Right atrium auricular region (tissue), 2 donors: ENCODE data around the gene SLC16A3. TPM values are rescaled to one million over a fixed set of nuclear protein-coding genes. Genes with fewer than 3 reads are reported as not detected.

Experiments
- DNase-seq: peaks from one replicate; pipeline ENCODE4 v3.0.0-alpha.2; 2019; ENCODE audit warnings: low spot score
- H3K27ac ChIP-seq, 2 donors: fragments of 200-600 bp; sonication (generic); 1 replicate in 1 of 2; 2 replicates in 1 of 2; pipeline ENCODE4 v1.5.1; 2016 to 2019
- H3K27me3 ChIP-seq, 2 donors: fragments of 200-600 bp; sonication (generic); one replicate each; pipeline versions ENCODE4 v1.5.1 to v1.6.0; 2017 to 2019
- H3K36me3 ChIP-seq: fragments of 200-600 bp; sonication (generic); one replicate; pipeline ENCODE4 v1.5.1; 2016
- H3K4me1 ChIP-seq, 2 donors: fragments of 200-600 bp; sonication (generic); one replicate each; pipeline versions ENCODE4 v1.5.1 to v1.6.0; 2017 to 2019
- H3K4me3 ChIP-seq, 2 donors: fragments of 200-600 bp; sonication (generic); 1 replicate in 1 of 2; 2 replicates in 1 of 2; pipeline ENCODE4 v1.5.1; 2017 to 2019; ENCODE audit warnings: mild to moderate bottlenecking in 1 of 2, moderate library complexity in 1 of 2
- H3K9me3 ChIP-seq, 2 donors: fragments of 200-600 bp; sonication (generic); one replicate each; pipeline ENCODE4 v1.5.1; 2019
- total RNA-seq, 2 donors: library from RNA; depleted of rRNA; stranded (reverse); fragments of >200 nt; gene quantifications; one replicate each; pipeline ENCODE4 v1.1.0, GENCODE V29; 2016
- TF ChIP-seq, protein P1 (sequence below), 2 donors: fragments of 200-600 bp; sonication (generic); IDR thresholded peaks; one replicate each; pipeline ENCODE4 v1.5.1; 2019; ENCODE audit warnings: antibody characterized with exemption in 2 of 2

SLC16A3 gene
- total RNA-seq, 2 donors from 2014 or later, result 5.0 to 19.5 TPM

DNA sequence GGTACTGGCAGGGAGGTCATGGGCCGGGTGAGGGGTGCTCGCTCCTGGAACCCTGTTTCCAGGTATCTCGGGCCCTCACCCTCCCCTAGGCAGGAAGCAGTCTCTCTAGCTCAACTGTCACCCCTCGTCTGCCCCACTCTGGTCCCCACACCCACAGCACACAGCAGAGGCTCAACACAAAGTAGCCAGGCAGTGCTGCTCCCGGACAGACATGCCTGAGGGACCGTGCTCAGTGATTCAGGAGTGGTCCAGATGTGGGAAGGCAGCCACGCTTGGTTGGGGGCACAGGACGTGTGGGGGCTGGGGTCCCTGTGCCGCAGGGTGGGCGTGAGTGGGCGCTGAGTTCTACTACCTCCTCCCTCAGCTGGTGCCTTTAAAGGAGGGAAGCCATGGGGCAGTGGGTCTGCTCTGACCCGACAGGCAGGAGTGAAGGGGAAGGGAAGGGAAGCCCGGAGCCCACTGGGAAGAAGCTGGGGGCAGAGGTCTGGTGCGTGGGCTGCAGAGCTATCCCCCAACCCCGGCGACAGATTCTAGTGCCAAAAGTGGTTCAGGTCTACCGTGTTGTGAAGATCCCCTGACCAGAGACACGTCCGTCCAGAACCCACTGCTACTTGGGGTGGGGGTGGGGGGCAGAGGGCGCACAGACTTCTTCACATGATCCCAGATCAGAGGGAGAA is 11.8 kb downstream of the SLC16A3 start:
- Histone ChIP-seq H3K36me3 (peaks cover 31% of the 10 kb centered on the region), H3K9me3 (no peaks in the 10 kb centered on the region), H3K4me1 (peaks cover 0 to 79% of the 10 kb centered on the region in 2 donors), H3K27ac (peak overlapping the region; percentile 75 to 78), H3K4me3 (no peak overlapping the region), H3K27me3 (no peaks in the 10 kb centered on the region)
- no peak for DNase-seq
- TF ChIP-seq, protein P1, sequence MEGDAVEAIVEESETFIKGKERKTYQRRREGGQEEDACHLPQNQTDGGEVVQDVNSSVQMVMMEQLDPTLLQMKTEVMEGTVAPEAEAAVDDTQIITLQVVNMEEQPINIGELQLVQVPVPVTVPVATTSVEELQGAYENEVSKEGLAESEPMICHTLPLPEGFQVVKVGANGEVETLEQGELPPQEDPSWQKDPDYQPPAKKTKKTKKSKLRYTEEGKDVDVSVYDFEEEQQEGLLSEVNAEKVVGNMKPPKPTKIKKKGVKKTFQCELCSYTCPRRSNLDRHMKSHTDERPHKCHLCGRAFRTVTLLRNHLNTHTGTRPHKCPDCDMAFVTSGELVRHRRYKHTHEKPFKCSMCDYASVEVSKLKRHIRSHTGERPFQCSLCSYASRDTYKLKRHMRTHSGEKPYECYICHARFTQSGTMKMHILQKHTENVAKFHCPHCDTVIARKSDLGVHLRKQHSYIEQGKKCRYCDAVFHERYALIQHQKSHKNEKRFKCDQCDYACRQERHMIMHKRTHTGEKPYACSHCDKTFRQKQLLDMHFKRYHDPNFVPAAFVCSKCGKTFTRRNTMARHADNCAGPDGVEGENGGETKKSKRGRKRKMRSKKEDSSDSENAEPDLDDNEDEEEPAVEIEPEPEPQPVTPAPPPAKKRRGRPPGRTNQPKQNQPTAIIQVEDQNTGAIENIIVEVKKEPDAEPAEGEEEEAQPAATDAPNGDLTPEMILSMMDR (IDR thresholded peaks at IDR 0.05), result no peak

DNA sequence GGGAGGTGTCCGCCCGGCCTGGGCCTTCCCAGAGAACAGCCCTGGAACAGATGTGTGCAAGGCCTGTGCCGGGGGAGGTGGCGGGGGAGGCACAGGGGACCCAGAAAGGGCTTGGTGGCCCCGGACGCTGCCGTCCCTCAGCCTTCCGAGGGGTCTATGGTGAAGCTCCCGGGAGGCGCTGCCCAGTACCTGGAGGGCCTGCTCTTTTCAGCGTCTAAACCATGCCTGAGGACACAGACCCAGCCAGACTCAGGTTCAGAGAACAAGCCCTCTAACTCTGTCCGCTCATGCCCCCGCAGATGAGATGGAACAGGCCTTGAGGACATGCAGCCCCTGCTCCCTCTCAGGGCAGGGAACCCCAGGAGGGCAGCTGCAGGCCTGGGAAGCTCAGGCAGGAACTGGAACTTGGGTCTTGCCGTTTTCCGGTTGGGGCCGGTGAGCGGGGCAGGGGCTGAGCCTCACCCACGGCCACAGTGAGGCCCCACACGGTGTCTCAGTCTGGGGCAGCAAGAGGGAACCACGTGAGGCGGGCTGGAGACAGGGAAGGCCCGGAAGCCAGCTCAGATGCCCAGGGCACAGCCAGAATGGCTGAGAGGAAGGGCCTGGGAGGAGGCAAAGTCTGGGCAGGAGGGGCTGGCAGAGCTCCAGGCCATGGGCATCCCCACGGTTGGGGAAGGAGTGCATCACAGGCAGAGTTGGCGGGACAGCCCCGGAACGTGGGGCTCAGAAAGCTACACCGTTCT is 12.5 kb downstream of the SLC16A3 start:
- H3K4me1 ChIP-seq, result peaks cover 0 to 77% of the 10 kb centered on the region in 2 donors
- DNase-seq, result peak; percentile 81
- no peak overlapping the region for H3K4me3 ChIP-seq
- no peaks in the 10 kb centered on the region for H3K27me3 ChIP-seq
- H3K9me3 ChIP-seq, result no peaks in the 10 kb centered on the region
- H3K27ac ChIP-seq, result peak overlapping the region; percentile 75 to 78
- peaks cover 38% of the 10 kb centered on the region for H3K36me3 ChIP-seq
- TF ChIP-seq, protein P1 (IDR thresholded peaks at IDR 0.05), result no peak

DNA sequence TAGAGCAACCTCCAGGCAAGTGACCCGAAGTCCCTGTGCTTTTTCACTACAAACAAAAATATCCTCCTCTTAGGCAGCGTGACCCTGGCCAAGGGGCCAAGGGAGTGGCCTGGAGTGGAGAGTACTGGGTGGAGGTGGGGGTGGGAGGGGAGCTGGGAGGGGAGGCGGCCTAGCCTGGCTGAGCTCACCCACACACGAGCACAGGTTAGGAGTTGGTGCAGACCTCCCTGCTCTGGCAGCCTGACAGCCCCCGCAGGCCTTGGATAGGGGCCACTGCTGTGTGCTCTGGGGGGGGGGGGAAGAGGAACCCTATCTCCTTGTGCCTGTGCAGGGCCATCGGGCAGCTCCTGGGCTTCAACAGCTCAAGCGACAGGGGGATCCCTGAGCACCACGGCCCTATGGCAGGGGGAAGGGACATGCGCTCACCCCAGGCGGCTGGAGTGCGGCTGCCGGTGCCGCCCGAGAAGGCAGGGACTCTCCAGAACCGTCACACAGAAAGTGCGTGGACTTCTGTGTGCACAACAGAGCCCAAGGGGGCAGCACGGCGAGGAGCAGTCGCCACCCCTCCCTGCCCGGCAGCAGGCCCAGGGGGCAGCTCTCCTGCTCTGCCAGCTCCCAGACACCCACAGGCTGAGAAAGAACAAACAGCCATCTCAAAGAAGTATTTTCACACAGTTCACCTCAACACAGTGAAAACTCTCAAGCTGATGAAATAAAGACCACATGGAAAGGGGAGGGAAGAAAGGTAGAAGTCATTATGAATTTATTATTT is 13.3 kb downstream of the SLC16A3 start:
- TF ChIP-seq, protein P1 (IDR thresholded peaks at IDR 0.05), result no peak
- H3K9me3 ChIP-seq, result no peaks in the 10 kb centered on the region
- H3K27ac ChIP-seq, result peak overlapping the region; percentile 75 to 78
- H3K36me3 ChIP-seq, result peaks cover 46% of the 10 kb centered on the region
- no peak for DNase-seq
- no peak overlapping the region for H3K4me3 ChIP-seq
- no peaks in the 10 kb centered on the region for H3K27me3 ChIP-seq
- peaks cover 0 to 77% of the 10 kb centered on the region in 2 donors for H3K4me1 ChIP-seq

DNA sequence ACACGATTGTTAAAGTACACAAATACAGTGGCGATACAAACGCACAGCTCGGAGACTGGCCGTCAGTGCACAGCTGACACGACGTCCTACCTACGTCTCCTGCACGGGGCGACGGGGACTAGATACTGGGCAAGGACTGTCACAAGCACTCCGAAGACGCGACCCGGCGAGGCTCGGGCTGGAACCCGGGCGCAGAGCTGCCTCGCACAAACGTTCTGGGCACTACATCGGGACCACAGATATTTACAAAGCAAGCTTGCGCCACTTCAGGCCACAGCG is 13.8 kb downstream of the SLC16A3 start:
- DNase-seq, result no peak
- H3K4me3 ChIP-seq, result no peak overlapping the region
- peaks cover 51% of the 10 kb centered on the region for H3K36me3 ChIP-seq
- no peaks in the 10 kb centered on the region for H3K27me3 ChIP-seq
- peaks cover 0 to 80% of the 10 kb centered on the region in 2 donors for H3K4me1 ChIP-seq
- H3K9me3 ChIP-seq, result no peaks in the 10 kb centered on the region
- peak overlapping the region; percentile 75 to 78 for H3K27ac ChIP-seq
- TF ChIP-seq, protein P1 (IDR thresholded peaks at IDR 0.05), result no peak

DNA sequence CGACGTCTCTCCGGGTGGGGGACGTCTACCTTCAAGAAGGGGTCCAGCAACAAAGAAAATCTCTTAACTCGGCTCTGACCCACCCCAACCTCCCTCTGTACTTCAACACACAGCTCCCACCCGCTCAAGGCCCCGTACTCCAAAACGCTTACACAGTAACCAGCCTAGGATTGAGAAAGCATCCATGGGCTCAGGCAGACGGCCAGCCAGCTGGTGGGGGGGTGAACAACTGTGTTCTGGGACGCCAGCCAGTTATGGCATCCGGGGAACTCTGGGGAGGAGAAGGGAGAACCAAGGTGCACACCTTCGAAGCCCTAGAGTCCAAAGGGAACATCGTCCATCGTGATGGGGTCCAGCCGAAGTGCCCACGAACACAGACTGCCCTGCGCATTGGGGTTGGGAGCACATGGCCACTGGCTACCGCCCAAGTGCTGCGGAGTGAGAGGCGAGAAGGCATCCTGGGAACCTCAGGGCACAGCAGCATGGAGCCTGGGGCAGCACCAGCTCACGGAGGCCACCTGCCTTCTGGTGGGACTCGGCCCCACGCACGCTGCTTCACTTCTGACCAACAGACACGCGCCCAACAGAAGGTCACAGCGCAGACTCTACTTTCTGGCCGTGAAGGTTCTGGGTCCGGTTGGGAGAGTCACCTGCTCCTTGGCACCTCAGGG is 14.3 kb downstream of the SLC16A3 start:
- TF ChIP-seq, protein P1 (IDR thresholded peaks at IDR 0.05), result no peak
- Histone ChIP-seq H3K4me1 (peaks cover 0 to 80% of the 10 kb centered on the region in 2 donors), H3K27me3 (no peaks in the 10 kb centered on the region), H3K4me3 (no peak overlapping the region), H3K36me3 (peaks cover 56% of the 10 kb centered on the region), H3K9me3 (no peaks in the 10 kb centered on the region), H3K27ac (peak overlapping the region; percentile 75 to 78)
- peak; percentile 83 for DNase-seq
